Omental fat pad (tissue), 4 donors: Measurements from ENCODE around the gene TNNC2. TPM values are rescaled to one million over a fixed set of nuclear protein-coding genes. Genes with fewer than 3 reads are reported as not detected.
A peak's percentile ranks its signal among the peaks of the same experiment; 100 is the strongest.
"Not testable (repeated sequence)": the region's sequence is repeated elsewhere in the genome, so short reads cannot be mapped to it uniquely, and the experiment has no call there.

Source experiments
- ATAC-seq: fragments of 150-250 bp; one replicate; pipeline ENCODE4 v1.9.1; 2016; ENCODE audit warnings: mild to moderate bottlenecking, moderate library complexity; ENCODE audit not compliant: low FRiP score
- DNase-seq: peaks from one replicate; pipeline ENCODE4 v3.0.0-alpha.2; 2019; ENCODE audit warnings: low spot score
- total RNA-seq, 4 donors: library from RNA; depleted of rRNA; stranded (reverse); fragments of >200 nt; gene quantifications; one replicate each; pipeline ENCODE4 v1.1.0, GENCODE V29; 2016
- TF ChIP-seq, protein P1 (sequence below), 3 donors: fragments of 450-650 bp; IDR thresholded peaks; one replicate each; pipeline ENCODE4 v1.5.1; 2016 to 2017; ENCODE audit warnings: antibody characterized with exemption in 3 of 3, mild to moderate bottlenecking in 3 of 3, moderate library complexity in 2 of 3

The TNNC2 gene
- total RNA-seq, result 1 to 10 TPM in 3 of 4 donors, not detected in 1; 1.2 to 2.2 (median 1.5) TPM

DNA sequence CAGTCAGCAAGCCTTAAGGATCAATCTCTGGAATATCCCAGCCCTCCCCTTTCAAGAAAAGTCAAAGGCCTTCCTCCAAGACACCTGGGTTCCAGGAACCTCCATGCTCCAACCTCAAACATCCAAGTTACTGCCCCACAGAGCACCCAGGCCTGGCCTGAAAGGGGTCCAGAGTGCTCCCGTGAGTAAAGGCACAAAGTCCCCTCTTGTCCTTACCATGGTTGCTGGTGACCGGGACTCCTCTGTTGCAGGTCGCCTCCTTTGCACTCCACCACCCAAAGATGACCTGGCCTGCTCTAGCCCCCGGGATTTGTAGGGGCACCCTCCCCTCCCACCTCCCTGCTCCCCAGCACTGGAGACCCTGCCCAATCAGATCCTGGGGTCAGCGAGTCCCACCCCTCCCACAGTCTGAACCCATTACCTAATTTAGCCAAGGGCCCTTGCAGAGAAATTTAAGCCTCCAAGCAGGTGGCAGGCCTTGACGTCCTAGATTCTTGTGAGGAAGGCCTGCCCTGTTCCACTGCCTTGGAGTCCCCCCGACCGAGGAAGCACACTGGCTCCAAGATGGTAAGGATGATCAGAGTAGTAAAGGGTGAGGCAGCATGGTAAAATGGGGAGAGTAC lies at the start of gene TNNC2:
TNNC2 (minus strand) TSS at position 283 of the 623 bp plus-strand sequence; CDS start at position 219, 64 bp downstream.
- DNase-seq (no peak), ATAC-seq (no peak)
- TF ChIP-seq, protein P1, sequence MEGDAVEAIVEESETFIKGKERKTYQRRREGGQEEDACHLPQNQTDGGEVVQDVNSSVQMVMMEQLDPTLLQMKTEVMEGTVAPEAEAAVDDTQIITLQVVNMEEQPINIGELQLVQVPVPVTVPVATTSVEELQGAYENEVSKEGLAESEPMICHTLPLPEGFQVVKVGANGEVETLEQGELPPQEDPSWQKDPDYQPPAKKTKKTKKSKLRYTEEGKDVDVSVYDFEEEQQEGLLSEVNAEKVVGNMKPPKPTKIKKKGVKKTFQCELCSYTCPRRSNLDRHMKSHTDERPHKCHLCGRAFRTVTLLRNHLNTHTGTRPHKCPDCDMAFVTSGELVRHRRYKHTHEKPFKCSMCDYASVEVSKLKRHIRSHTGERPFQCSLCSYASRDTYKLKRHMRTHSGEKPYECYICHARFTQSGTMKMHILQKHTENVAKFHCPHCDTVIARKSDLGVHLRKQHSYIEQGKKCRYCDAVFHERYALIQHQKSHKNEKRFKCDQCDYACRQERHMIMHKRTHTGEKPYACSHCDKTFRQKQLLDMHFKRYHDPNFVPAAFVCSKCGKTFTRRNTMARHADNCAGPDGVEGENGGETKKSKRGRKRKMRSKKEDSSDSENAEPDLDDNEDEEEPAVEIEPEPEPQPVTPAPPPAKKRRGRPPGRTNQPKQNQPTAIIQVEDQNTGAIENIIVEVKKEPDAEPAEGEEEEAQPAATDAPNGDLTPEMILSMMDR (IDR thresholded peaks at IDR 0.05), result no peak

DNA sequence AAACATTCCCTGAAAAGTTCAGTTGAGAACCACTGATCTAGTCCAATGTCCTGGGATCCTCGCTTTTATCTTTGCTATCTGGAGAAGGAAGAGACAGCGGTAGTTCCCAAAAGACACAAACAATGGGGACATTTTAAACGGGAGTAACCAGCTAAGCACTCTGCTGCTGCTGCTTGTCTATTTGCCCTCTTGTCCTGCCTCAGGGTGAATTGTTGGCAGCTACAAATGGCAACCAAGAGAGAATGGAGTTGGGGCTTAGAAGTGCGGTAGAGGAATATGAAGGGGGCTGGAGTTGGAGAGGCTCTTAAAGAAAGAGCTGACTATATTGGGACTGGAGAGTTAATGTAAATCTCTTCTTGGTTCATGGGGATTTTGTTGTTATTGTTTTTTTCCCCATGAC lies 47.5 kb upstream of the TNNC2 start:
- no peak for DNase-seq

DNA sequence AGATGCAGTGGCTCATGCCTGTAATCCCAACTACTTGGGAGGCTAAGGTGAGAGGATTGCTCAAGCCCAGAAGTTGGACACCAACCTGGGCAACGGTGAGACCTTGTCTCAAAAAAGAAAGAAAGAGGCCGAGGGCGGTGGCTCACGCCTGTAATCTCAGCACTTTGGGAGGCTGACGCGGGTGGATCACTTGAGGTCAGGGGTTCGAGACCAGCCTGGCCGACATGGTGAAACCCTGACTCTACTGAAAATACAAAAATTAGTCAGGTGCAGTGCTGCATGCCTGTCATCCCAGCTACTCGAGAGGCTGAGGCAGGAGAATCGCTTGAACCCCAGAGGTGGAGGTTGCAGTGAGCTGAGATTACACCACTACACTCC lies 47.0 kb upstream of the TNNC2 start:
- ATAC-seq, DNase-seq: not testable (repeated sequence)

More for the DNA sequence above, 47.5 kb upstream of the TNNC2 start:
- no peak for ATAC-seq
- TF ChIP-seq, protein P1 (IDR thresholded peaks at IDR 0.05), result no peak

DNA sequence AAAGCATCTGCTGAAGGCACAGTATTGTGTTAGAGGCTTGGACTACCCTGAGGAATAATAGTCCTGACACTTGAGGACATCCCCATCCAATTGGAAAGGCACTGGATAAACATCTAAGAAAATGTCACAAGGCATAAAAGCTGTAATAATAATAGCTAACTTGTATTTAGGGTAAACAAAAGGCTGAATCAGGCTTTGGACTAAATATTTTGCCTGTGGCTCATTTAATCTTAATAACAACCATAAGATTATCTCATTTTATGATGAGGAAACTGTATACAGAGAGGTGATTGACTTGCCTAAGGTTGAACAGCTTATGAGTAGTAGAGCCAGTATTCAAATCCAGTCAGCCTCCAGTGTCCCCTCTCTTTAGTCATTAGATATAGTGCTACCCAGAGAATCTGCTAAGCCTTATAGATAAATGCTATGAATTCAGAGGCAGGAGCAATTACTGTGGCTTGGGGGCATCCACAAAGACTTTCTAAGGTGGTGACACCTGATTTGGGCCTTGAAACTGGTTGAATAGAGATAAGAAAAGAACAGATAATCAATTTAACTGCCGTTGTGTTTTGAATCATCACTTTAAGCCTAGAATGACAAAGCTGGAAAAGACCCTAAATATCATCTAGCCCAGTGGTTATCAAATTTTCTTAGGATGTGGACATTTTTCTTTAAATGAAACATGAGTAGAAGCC lies 46.4 kb upstream of the TNNC2 start:
- TF ChIP-seq, protein P1 (IDR thresholded peaks at IDR 0.05), result no peak
- no peak for DNase-seq
- ATAC-seq, result no peak

DNA sequence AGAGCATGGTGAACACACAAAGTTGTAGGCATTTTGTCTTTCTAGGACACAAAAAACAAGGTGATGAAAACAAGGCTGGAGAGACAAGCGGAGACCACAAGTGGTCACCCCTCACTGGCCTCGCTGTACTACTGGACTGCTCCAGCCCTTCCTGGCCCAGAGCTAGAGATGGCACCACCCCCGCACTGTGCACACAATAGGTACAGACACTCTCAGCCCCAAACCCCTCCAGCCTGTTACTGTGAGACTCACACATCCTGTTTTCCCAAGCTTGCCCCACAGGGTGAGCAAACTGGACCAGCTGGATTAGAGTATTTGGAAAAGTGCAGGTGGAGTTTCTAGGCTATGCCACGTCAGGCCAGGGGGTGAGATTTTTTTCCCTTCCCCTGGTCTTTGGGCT lies 45.5 kb upstream of the TNNC2 start:
- DNase-seq (no peak), ATAC-seq (no peak)
- TF ChIP-seq, protein P1 (IDR thresholded peaks at IDR 0.05), result no peak

DNA sequence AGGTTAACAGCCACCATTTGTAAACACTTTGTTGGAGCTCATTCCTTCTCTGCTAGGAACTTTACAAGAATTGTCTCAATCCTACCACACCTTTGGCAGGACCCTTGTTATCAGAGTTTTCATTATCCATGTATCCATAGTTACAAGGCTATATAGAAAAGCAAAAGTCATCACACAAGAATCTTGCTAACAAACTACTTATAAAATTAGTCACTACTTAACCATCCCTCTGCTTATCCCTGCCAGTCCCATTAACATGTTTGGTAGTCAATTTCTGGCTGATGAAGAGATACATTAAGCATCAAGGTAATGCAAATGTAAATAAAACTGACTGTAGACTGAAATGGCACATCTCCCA lies 40.7 kb upstream of the TNNC2 start:
- no peak for DNase-seq
- ATAC-seq, result peak; percentile 37
- TF ChIP-seq, protein P1 (IDR thresholded peaks at IDR 0.05), result no peak

DNA sequence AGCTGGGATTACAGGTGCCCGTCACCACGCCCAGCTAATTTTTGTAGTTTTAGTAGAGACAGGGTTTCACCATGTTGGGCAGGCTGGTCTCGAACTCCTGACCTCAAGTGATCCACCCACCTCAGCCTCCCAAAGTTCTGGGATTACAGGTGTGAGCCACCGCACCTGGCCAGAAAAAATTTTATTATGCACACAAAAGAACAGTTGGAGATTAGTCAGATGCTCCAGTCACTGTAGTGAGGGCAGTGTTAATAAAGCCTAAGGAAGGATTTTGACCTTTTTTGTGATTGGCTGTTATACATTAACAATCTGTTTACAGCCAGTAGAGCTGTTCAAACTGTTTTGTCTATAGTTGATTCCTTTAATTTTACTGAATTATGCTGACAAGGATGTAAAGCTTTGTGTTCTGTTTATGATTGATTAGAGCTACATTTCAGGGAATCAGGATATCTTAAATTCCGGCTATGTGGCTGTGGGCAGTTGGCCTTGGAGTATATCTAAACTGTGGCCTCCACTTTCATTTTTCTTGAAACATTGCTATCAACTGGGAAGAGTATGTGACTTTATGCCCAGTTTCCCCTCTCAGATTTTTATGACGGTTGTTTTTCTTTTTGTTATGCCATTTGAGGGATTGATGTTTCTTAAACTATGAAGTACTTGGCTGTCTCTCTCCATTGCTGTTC lies 40.2 kb upstream of the TNNC2 start:
- DNase-seq, result no peak
- TF ChIP-seq, protein P1 (IDR thresholded peaks at IDR 0.05), result no peak
- no peak for ATAC-seq
